HEK293 (cell line): ENCODE results near the gene GPR101.

Experiments used
- CTCF ChIP-seq: fragments of 450-650 bp; formaldehyde crosslinking; IDR thresholded peaks from 2 replicates; pipeline ENCODE4 v1.5.1; 2016; ENCODE audit warnings: missing biosample characterization, missing genetic modification characterization
- SETDB1 ChIP-seq: IDR thresholded peaks from one replicate; pipeline ENCODE4 v1.6.1; 2017; ENCODE audit warnings: mild to moderate bottlenecking, low read length, moderate library complexity, mixed read lengths; ENCODE audit not compliant: insufficient read length
- YY1 ChIP-seq: fragments of 450-650 bp; formaldehyde crosslinking; IDR thresholded peaks from 2 replicates; pipeline ENCODE4 v1.5.1; 2018; ENCODE audit warnings: missing biosample characterization, missing genetic modification characterization
- ZBTB49 ChIP-seq: fragments of 450-650 bp; formaldehyde crosslinking; IDR thresholded peaks from 2 replicates; pipeline ENCODE4 v1.5.1; 2016; ENCODE audit warnings: missing biosample characterization, missing genetic modification characterization, low read depth
- ZNF184 ChIP-seq: fragments of 450-650 bp; IDR thresholded peaks from 2 replicates; pipeline ENCODE4 v1.5.1; 2018; ENCODE audit warnings: missing biosample characterization, mild to moderate bottlenecking, missing genetic modification characterization
- ZNF530 ChIP-seq: fragments of 450-650 bp; formaldehyde crosslinking; IDR thresholded peaks from 2 replicates; pipeline ENCODE4 v1.5.1; 2016; ENCODE audit warnings: low read depth, missing biosample characterization, missing genetic modification characterization

GRCh38 chrX:137040113-137040794, 6.5 kb upstream of the GPR101 start:
- TF ChIP-seq ZNF184 (tag by site-specific recombination) = no peak
- TF ChIP-seq ZNF530 (tag by site-specific recombination) = no peak
- TF ChIP-seq CTCF (tag by site-specific recombination) = no peak
- TF ChIP-seq ZBTB49 (tag by site-specific recombination) = no peak
- TF ChIP-seq YY1 = no peak
- TF ChIP-seq SETDB1 = no peak
